Tibial nerve (tissue), 4 donors: Measurements from ENCODE around the gene PAFAH1B2. TPM values are rescaled to one million over a fixed set of nuclear protein-coding genes. Genes with fewer than 3 reads are reported as not detected.

Experiments used
- DNase-seq, 2 donors: peaks; one replicate each; pipeline ENCODE4 v3.0.0-alpha.2; 2019; ENCODE audit warnings: low spot score in 2 of 2
- H3K27ac ChIP-seq, 4 donors: fragments of 200-600 bp; sonication (generic) in 3 of 4; one replicate each; pipeline ENCODE4 v1.5.1; 2017 to 2019; ENCODE audit warnings: mild to moderate bottlenecking in 1 of 4
- H3K27me3 ChIP-seq, 2 donors: fragments of 200-600 bp; sonication (generic) in 1 of 2; one replicate each; pipeline versions ENCODE4 v1.5.1 to v1.6.0; 2017 to 2019
- H3K36me3 ChIP-seq, 3 donors: fragments of 200-600 bp; sonication (generic); one replicate each; pipeline ENCODE4 v1.5.1; 2018 to 2019
- H3K4me1 ChIP-seq, 4 donors: fragments of 200-600 bp; sonication (generic) in 3 of 4; one replicate each; pipeline ENCODE4 v1.5.1; 2017 to 2019
- H3K4me3 ChIP-seq, 4 donors: fragments of 200-600 bp; sonication (generic) in 3 of 4; one replicate each; pipeline ENCODE4 v1.5.1; 2017 to 2019; ENCODE audit warnings: mild to moderate bottlenecking in 1 of 4, moderate library complexity in 1 of 4
- H3K9me3 ChIP-seq, 4 donors: fragments of 200-600 bp; sonication (generic) in 3 of 4; one replicate each; pipeline ENCODE4 v1.5.1; 2017 to 2019
- CTCF ChIP-seq, 5 experiments: fragments of 200-600 bp in 3 of 5; fragments of 450-650 bp in 2 of 5; sonication (generic) in 3 of 5; IDR thresholded peaks; one replicate each; pipeline ENCODE4 v1.5.1; 2016 to 2019; ENCODE audit warnings: antibody characterized with exemption in 5 of 5, mild to moderate bottlenecking in 3 of 5, moderate library complexity in 2 of 5
- EP300 ChIP-seq, 2 donors: sonication (generic); formaldehyde crosslinking; IDR thresholded peaks; one replicate each; pipeline ENCODE4 v1.6.1; 2017; ENCODE audit warnings: antibody characterized with exemption in 2 of 2, mild to moderate bottlenecking in 1 of 2
- POLR2A ChIP-seq, 2 donors: fragments of 450-650 bp; IDR thresholded peaks; one replicate each; pipeline ENCODE4 v1.6.1; 2017; ENCODE audit warnings: antibody characterized with exemption in 2 of 2, mild to moderate bottlenecking in 2 of 2, moderate library complexity in 2 of 2
- WGBS, 2 donors: methylation state at CpG; one replicate each; pipeline ENCODE4 v1.1.5; 2018; 5-methylcytosine and 5-hydroxymethylcytosine counted together
- total RNA-seq, 4 donors: library from RNA; depleted of rRNA; stranded (reverse); fragments of >200 nt; gene quantifications; one replicate each; pipeline ENCODE4 v1.1.0, GENCODE V29; 2016

The PAFAH1B2 gene
- total RNA-seq, 4 donors from 2014 or later: 96.9 to 125 (median 109) TPM

DNA sequence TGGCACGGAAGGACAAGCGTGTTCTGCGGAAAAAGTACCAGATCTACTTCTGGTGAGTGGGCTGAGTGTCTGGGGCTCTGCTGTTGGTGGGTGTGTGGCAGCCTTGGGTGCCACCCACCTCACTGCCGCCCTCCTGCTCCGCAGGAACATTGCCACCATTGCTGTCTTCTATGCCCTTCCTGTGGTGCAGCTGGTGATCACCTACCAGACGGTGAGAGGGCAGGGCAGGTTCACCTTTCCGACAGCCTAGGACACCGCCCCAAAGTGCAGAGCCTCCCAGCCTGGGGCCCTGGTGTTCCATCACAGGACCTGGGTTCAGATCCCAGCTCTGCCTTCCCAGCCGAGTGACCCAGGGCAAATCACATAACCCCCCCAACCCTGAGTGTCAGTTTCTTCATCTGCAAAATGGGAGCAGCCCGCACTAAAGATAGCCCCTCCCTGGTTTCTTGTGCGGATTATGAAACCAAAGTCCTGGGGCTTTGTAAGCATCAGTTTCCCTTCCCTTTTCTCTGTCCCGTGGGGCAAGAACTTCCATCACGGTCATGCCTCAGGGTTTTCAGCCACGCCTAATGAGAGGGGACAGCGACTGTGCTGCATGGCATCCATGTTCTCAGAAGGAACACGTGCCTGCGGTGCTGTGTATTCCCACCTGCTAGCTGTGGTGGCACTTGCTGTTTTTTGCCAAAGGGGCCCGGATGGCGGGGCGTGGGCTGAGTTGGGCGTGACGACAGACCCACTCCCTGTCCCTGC, 45.3 kb downstream of the PAFAH1B2 start:
- WGBS, 2 donors: 87 to 95% methylated on average over 15 to 17 of the region's 22 CpGs
- DNase-seq: no peak
- Histone ChIP-seq H3K27ac (peak overlapping the region in 2 of 4 donors; percentile 46 to 68), H3K27me3 (no peaks in the 10 kb centered on the region), H3K4me1 (peaks cover 0 to 22% (median 3%) of the 10 kb centered on the region in 4 donors), H3K4me3 (no peak overlapping the region), H3K9me3 (no peaks in the 10 kb centered on the region), H3K36me3 (peaks cover 0 to 99% (median 31%) of the 10 kb centered on the region in 3 donors)
- TF ChIP-seq POLR2A (IDR thresholded peaks at IDR 0.05): no peak
- peak in 1 of 2 donors; percentile 27 for TF ChIP-seq EP300 (IDR thresholded peaks at IDR 0.05)

DNA sequence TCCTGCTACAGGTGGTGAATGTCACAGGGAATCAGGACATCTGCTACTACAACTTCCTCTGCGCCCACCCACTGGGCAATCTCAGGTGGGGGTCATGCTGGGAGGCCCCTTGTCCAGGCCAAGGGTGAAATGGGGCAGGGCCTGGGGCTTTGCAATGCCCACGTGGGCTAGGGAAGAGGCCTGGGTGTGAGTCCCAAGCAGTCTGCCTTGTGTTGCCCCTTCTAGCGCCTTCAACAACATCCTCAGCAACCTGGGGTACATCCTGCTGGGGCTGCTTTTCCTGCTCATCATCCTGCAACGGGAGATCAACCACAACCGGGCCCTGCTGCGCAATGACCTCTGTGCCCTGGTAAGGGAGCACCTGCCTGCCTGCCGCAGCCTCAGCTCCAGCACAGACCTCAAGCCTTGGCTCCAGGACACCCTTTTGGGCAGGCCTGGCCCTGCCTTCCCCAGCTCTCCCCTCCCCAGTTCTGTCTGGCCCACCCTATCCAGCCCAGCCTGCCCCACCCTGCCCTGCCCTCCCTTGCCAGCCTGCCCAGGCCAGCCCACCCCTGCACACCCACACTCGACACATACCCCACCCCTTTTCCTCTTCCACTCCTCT, 46.0 kb downstream of the PAFAH1B2 start:
- TF ChIP-seq EP300 (IDR thresholded peaks at IDR 0.05) (no peak), POLR2A (IDR thresholded peaks at IDR 0.05) (no peak), CTCF (IDR thresholded peaks at IDR 0.05) (no peak)
- Histone ChIP-seq H3K4me3 (no peak overlapping the region), H3K27ac (peak overlapping the region in 2 of 4 donors; percentile 20 to 46), H3K9me3 (no peaks in the 10 kb centered on the region), H3K4me1 (peaks cover 0 to 22% (median 3%) of the 10 kb centered on the region in 4 donors), H3K27me3 (no peaks in the 10 kb centered on the region), H3K36me3 (peaks cover 0 to 95% (median 32%) of the 10 kb centered on the region in 3 donors)
- no peak for DNase-seq
- 76 to 88% methylated on average over 6 to 8 of the region's 8 CpGs for WGBS, 2 donors

- no peaks in the 10 kb centered on the region for H3K27me3 ChIP-seq
- peaks cover 0 to 95% (median 32%) of the 10 kb centered on the region in 3 donors for H3K36me3 ChIP-seq
- H3K4me1 ChIP-seq: peaks cover 0 to 10% (median 0%) of the 10 kb centered on the region in 4 donors
- no peak for DNase-seq
- H3K27ac ChIP-seq: no peak overlapping the region
- H3K4me3 ChIP-seq: no peak overlapping the region
- 95% methylated on average over 21 to 26 of the region's 26 CpGs for WGBS, 2 donors
- TF ChIP-seq POLR2A (IDR thresholded peaks at IDR 0.05) (no peak), CTCF (IDR thresholded peaks at IDR 0.05) (no peak), EP300 (IDR thresholded peaks at IDR 0.05) (no peak)
- H3K9me3 ChIP-seq: no peaks in the 10 kb centered on the region
These were observed 47.8 kb downstream of the PAFAH1B2 start for GRCh38 chr11:117191680-117192400.

DNA sequence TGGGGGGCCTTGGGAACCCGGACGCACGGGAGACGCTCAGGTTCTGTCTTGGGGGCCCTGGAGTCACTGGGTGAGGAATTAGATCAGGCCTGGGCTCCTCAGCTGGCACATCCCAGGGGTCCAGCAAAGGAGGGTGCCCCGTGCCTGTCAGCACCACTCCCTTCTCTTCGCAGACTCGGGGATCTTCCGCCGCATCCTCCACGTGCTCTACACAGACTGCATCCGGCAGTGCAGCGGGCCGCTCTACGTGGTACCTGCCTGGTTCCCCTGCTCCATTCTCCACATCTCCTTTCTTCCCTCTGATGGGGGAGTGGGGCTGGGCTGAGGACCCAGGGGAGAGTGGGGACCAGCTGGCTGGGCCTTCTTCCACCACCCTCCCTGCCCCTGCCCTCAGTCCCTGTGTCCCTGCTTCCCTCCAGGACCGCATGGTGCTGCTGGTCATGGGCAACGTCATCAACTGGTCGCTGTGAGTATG, 48.4 kb downstream of the PAFAH1B2 start:
- WGBS, 2 donors: 88 to 94% methylated on average over 13 to 17 of the region's 17 CpGs
- peaks cover 0 to 95% (median 32%) of the 10 kb centered on the region in 3 donors for H3K36me3 ChIP-seq
- H3K27me3 ChIP-seq: no peaks in the 10 kb centered on the region
- no peak for DNase-seq
- H3K4me1 ChIP-seq: peaks cover 0 to 4% (median 0%) of the 10 kb centered on the region in 4 donors
- no peak for TF ChIP-seq EP300 (IDR thresholded peaks at IDR 0.05)
- no peak for TF ChIP-seq CTCF (IDR thresholded peaks at IDR 0.05)
- no peak for TF ChIP-seq POLR2A (IDR thresholded peaks at IDR 0.05)
- H3K4me3 ChIP-seq: no peak overlapping the region
- no peak overlapping the region for H3K27ac ChIP-seq
- no peaks in the 10 kb centered on the region for H3K9me3 ChIP-seq

GRCh38 chr11:117193130-117194020, 49.3 kb downstream of the PAFAH1B2 start:
- H3K36me3 ChIP-seq: peaks cover 0 to 94% (median 32%) of the 10 kb centered on the region in 3 donors
- no peaks in the 10 kb centered on the region for H3K27me3 ChIP-seq
- TF ChIP-seq EP300 (IDR thresholded peaks at IDR 0.05): no peak
- peaks cover 0 to 8% (median 4%) of the 10 kb centered on the region in 4 donors for H3K4me1 ChIP-seq
- WGBS, 2 donors: 92 to 95% methylated on average over 15 of the region's 15 CpGs
- DNase-seq: no peak
- H3K27ac ChIP-seq: no peak overlapping the region
- H3K9me3 ChIP-seq: no peaks in the 10 kb centered on the region
- no peak overlapping the region for H3K4me3 ChIP-seq
